SK-N-SH treated with all-trans-retinoic acid at 6 μM for 48 hours (cell line): Measurements from ENCODE around the gene CDK6.

Experiments
- ATAC-seq: fragments of 200-7000 bp; cut with Tn5 transposase; 3 replicates; pipeline ENCODE4 v1.9.1; 2020; ENCODE audit warnings: mild to moderate bottlenecking, moderate library complexity
- BACH2 ChIP-seq: fragments of 250-450 bp; sonication (Bioruptor Pico); IDR thresholded peaks from 2 replicates; pipeline ENCODE4 v1.9.0; 2021; ENCODE audit warnings: mild to moderate bottlenecking, borderline replicate concordance
- CREB5 ChIP-seq: fragments of 250-450 bp; sonication (Bioruptor Pico); IDR thresholded peaks from 2 replicates; pipeline ENCODE4 v1.5.1; 2020; ENCODE audit warnings: low read depth, mild to moderate bottlenecking, moderate library complexity
- CSDC2 ChIP-seq: fragments of 250-450 bp; sonication (Bioruptor Pico); IDR thresholded peaks from 2 replicates; pipeline ENCODE4 v1.5.0; 2020; ENCODE audit warnings: mild to moderate bottlenecking, moderate library complexity
- CSRNP3 ChIP-seq: fragments of 250-450 bp; sonication (Bioruptor Pico); IDR thresholded peaks from 2 replicates; pipeline ENCODE4 v1.5.1; 2021; ENCODE audit warnings: mild to moderate bottlenecking, moderate library complexity
- ESRRG ChIP-seq: fragments of 250-450 bp; sonication (Bioruptor Pico); IDR thresholded peaks from 2 replicates; pipeline ENCODE4 v1.6.1; 2021; ENCODE audit warnings: mild to moderate bottlenecking
- GLIS3 ChIP-seq: fragments of 250-450 bp; sonication (Bioruptor Pico); IDR thresholded peaks from 2 replicates; pipeline ENCODE4 v1.5.0; 2020; ENCODE audit warnings: mild to moderate bottlenecking, moderate library complexity
- ISL1 ChIP-seq: fragments of 250-450 bp; sonication (Bioruptor Pico); IDR thresholded peaks from 2 replicates; pipeline ENCODE4 v2.1.2; 2022; ENCODE audit warnings: mild to moderate bottlenecking, moderate library complexity
- OSR1 ChIP-seq: fragments of 250-450 bp; sonication (Bioruptor Pico); IDR thresholded peaks from 2 replicates; pipeline ENCODE4 v1.8.0; 2022; ENCODE audit warnings: moderate library complexity, mild to moderate bottlenecking, inconsistent platforms
- POU6F1 ChIP-seq: fragments of 250-450 bp; sonication (Bioruptor Pico); IDR thresholded peaks from 2 replicates; pipeline ENCODE4 v1.8.0; 2021; ENCODE audit warnings: low read depth, mild to moderate bottlenecking, moderate library complexity, borderline replicate concordance
- PPARA ChIP-seq: fragments of 250-450 bp; sonication (Bioruptor Pico); IDR thresholded peaks from 2 replicates; pipeline ENCODE4 v1.5.0; 2020; ENCODE audit warnings: mild to moderate bottlenecking, borderline replicate concordance
- RARB ChIP-seq: fragments of 250-450 bp; sonication (Bioruptor Pico); IDR thresholded peaks from 2 replicates; pipeline ENCODE4 v1.8.0; 2021; ENCODE audit warnings: mild to moderate bottlenecking, moderate library complexity
- SNAI2 ChIP-seq: fragments of 250-450 bp; sonication (Bioruptor Pico); IDR thresholded peaks from 2 replicates; pipeline ENCODE4 v1.5.0; 2020; ENCODE audit warnings: mild to moderate bottlenecking, moderate library complexity
- TCF4 ChIP-seq: fragments of 250-450 bp; sonication (Bioruptor Pico); IDR thresholded peaks from 2 replicates; pipeline ENCODE4 v1.8.0; 2021; ENCODE audit warnings: mild to moderate bottlenecking, moderate library complexity, borderline replicate concordance
- TOX ChIP-seq: fragments of 250-450 bp; sonication (Bioruptor Pico); IDR thresholded peaks from 2 replicates; pipeline ENCODE4 v1.8.0; 2021; ENCODE audit warnings: mild to moderate bottlenecking, moderate library complexity, borderline replicate concordance
- TSHZ2 ChIP-seq: fragments of 250-450 bp; sonication (Bioruptor Pico); IDR thresholded peaks from 2 replicates; pipeline ENCODE4 v1.5.0; 2020; ENCODE audit warnings: mild to moderate bottlenecking, moderate library complexity
- ZFP3 ChIP-seq: fragments of 250-450 bp; sonication (Bioruptor Pico); IDR thresholded peaks from 2 replicates; pipeline ENCODE4 v1.5.0; 2020; ENCODE audit warnings: mild to moderate bottlenecking, moderate library complexity
- ZNF565 ChIP-seq: fragments of 450-650 bp; formaldehyde crosslinking; conservative IDR thresholded peaks from 2 replicates; pipeline ENCODE4 v1.5.0; 2020; ENCODE audit warnings: low read depth, mild to moderate bottlenecking, moderate library complexity
- ZNF70 ChIP-seq: fragments of 450-650 bp; formaldehyde crosslinking; IDR thresholded peaks from 2 replicates; pipeline ENCODE4 v1.5.0; 2020; ENCODE audit warnings: mild to moderate bottlenecking, moderate library complexity
- ZNF8 ChIP-seq: fragments of 450-650 bp; formaldehyde crosslinking; IDR thresholded peaks from 2 replicates; pipeline ENCODE4 v1.5.0; 2020; ENCODE audit warnings: mild to moderate bottlenecking, moderate library complexity

The CDK6 gene

GRCh38 chr7:92563345-92563744 is 273.0 kb downstream of the CDK6 start:
- TF ChIP-seq CREB5 (CRISPR knock-in tag), result no peak

GRCh38 chr7:92560602-92561001 is 275.8 kb downstream of the CDK6 start:
- no peak for ATAC-seq
- TF ChIP-seq OSR1, result no peak
- TF ChIP-seq PPARA, result no peak

More at GRCh38 chr7:92563345-92563744, 273.0 kb downstream of the CDK6 start:
- no peak; the same call in 2 of the 3 replicates for ATAC-seq

- TF ChIP-seq CSDC2 (CRISPR knock-in tag) (no peak), PPARA (no peak), CSRNP3 (no peak), POU6F1 (no peak), RARB (CRISPR knock-in tag) (no peak), ZNF8 (no peak), TSHZ2 (CRISPR knock-in tag) (no peak), ZFP3 (no peak), TCF4 (CRISPR knock-in tag) (no peak), SNAI2 (no peak), BACH2 (CRISPR knock-in tag) (no peak)
- TF ChIP-seq, all 23 proteins: peak for 0
- ATAC-seq, result peak; percentile 8; the same call in 1 of the 3 replicates
These were observed 278.5 kb downstream of the CDK6 start for GRCh38 chr7:92557808-92558362.

- TF ChIP-seq ZNF70 (CRISPR knock-in tag) (no peak), ZNF8 (no peak), ZFP3 (no peak), TOX (CRISPR knock-in tag) (no peak), SNAI2 (no peak), RARB (CRISPR knock-in tag) (no peak), ESRRG (CRISPR knock-in tag) (no peak), ZNF565 (no peak), GLIS3 (CRISPR knock-in tag) (no peak), OSR1 (no peak), ISL1 (CRISPR knock-in tag) (no peak), PPARA (no peak), POU6F1 (no peak), CREB5 (CRISPR knock-in tag) (no peak), CSRNP3 (no peak), TCF4 (CRISPR knock-in tag) (no peak), BACH2 (CRISPR knock-in tag) (no peak)
- ATAC-seq, result peak; percentile 43
These were observed 279.1 kb downstream of the CDK6 start for GRCh38 chr7:92557249-92557648.
